Uterus (tissue), 4 donors: ENCODE data around the gene EPB41L1. TPM values are rescaled to one million over a fixed set of nuclear protein-coding genes. Genes with fewer than 3 reads are reported as not detected.

Experiments used
- DNase-seq, 2 donors: peaks; one replicate each; pipeline ENCODE4 v3.0.0-alpha.2; 2019 to 2020
- H3K27ac ChIP-seq, 2 donors: fragments of 200-600 bp; sonication (generic); 1 replicate in 1 of 2; 2 replicates in 1 of 2; pipeline ENCODE4 v1.5.1; 2016 to 2018
- H3K27me3 ChIP-seq, 2 donors: fragments of 200-600 bp; sonication (generic); one replicate each; pipeline ENCODE4 v1.5.1; 2018 to 2019; ENCODE audit warnings: control low read depth in 1 of 2
- H3K36me3 ChIP-seq, 2 donors: fragments of 200-600 bp; sonication (generic); one replicate each; pipeline ENCODE4 v1.5.1; 2019; ENCODE audit warnings: control low read depth in 1 of 2
- H3K4me1 ChIP-seq, 2 donors: fragments of 200-600 bp; sonication (generic); one replicate each; pipeline ENCODE4 v1.5.1; 2018 to 2019; ENCODE audit warnings: control low read depth in 1 of 2
- H3K4me3 ChIP-seq, 2 donors: fragments of 200-600 bp; sonication (generic); 1 replicate in 1 of 2; 2 replicates in 1 of 2; pipeline ENCODE4 v1.5.1; 2018 to 2019; ENCODE audit warnings: mild to moderate bottlenecking in 1 of 2
- H3K9me3 ChIP-seq, 2 donors: fragments of 200-600 bp; sonication (generic); one replicate each; pipeline ENCODE4 v1.5.1; 2019; ENCODE audit warnings: control low read depth in 1 of 2
- POLR2A ChIP-seq, 2 donors: fragments of 450-650 bp; IDR thresholded peaks; one replicate each; pipeline ENCODE4 v1.6.1; 2016; ENCODE audit warnings: antibody characterized with exemption in 2 of 2, mild to moderate bottlenecking in 1 of 2, moderate library complexity in 1 of 2
- intact Hi-C: fragments of 100-400 bp; cut with DNase I; formaldehyde crosslinking; loops from one replicate; pipeline ENCODE4 v1.15.1; 2023; ENCODE audit warnings: low total_unique reads
- total RNA-seq, 4 donors: library from RNA; depleted of rRNA in 3 of 4; stranded (reverse); fragments of >200 nt in 3 of 4; gene quantifications; one replicate each; pipeline versions ENCODE4 v1.1.0 to v1.2.4, GENCODE V29; 2014 to 2023
- TF ChIP-seq, protein P1 (sequence below), 4 experiments: fragments of 200-600 bp in 2 of 4; fragments of 450-650 bp in 2 of 4; sonication (generic) in 2 of 4; IDR thresholded peaks; one replicate each; pipeline ENCODE4 v1.5.1; 2016 to 2019; ENCODE audit warnings: antibody characterized with exemption in 4 of 4, mild to moderate bottlenecking in 2 of 4, moderate library complexity in 1 of 4
- donor health status: DM: yes; HTN: yes; CAD: no.

The EPB41L1 gene
- total RNA-seq, 4 donors from 2014 or later, result 4.9 to 69.2 (median 33.2) TPM

DNA sequence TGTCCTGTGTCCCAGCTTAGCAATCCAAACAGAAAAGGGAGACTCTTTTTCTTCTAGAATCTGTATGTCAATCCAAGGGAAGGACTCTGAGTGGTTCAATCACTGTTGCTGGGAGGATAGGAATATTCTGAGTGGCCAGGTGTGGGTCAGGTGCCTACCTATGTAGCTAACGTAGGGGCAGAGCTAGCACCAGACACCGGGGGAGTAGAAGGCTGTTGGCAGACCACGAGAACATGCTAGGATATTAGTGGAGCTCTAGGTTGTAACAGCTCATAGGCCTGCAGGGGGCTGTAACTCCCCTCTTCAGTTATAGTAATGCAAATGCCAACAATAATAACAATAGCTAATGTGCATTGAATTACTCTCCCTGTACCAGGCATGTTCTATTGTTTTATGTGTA lies 39.8 kb upstream of the EPB41L1 start:
- intact Hi-C loops, result no loop called here
- Histone ChIP-seq H3K27me3 (no peaks in the 10 kb centered on the region), H3K27ac (no peak overlapping the region), H3K36me3 (no peaks in the 10 kb centered on the region), H3K9me3 (no peaks in the 10 kb centered on the region), H3K4me3 (no peak overlapping the region), H3K4me1 (no peaks in the 10 kb centered on the region)
- no peak for DNase-seq
- no peak for TF ChIP-seq POLR2A (IDR thresholded peaks at IDR 0.05)
- TF ChIP-seq, protein P1, sequence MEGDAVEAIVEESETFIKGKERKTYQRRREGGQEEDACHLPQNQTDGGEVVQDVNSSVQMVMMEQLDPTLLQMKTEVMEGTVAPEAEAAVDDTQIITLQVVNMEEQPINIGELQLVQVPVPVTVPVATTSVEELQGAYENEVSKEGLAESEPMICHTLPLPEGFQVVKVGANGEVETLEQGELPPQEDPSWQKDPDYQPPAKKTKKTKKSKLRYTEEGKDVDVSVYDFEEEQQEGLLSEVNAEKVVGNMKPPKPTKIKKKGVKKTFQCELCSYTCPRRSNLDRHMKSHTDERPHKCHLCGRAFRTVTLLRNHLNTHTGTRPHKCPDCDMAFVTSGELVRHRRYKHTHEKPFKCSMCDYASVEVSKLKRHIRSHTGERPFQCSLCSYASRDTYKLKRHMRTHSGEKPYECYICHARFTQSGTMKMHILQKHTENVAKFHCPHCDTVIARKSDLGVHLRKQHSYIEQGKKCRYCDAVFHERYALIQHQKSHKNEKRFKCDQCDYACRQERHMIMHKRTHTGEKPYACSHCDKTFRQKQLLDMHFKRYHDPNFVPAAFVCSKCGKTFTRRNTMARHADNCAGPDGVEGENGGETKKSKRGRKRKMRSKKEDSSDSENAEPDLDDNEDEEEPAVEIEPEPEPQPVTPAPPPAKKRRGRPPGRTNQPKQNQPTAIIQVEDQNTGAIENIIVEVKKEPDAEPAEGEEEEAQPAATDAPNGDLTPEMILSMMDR (IDR thresholded peaks at IDR 0.05), result no peak

DNA sequence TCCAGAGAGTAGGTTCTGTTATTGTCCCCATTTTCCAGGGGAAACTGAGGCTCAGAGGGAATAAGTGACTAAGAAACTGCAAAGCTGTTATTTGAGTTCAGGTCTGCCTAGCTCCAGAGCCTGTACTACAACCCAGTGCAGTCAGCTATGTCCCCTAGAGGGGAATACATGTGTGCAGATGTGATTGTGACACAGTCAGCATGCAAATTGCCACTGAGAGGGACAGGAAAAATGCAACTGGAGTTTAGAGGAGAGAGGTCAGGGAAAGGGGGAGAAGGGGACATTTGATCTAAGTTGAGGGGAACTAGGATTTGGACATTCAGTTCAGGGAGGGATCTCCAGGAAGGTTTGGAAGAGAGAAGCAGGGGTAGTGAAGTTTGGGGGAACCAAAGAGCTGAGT lies 38.6 kb upstream of the EPB41L1 start:
- TF ChIP-seq, protein P1 (IDR thresholded peaks at IDR 0.05), result no peak
- no peak for TF ChIP-seq POLR2A (IDR thresholded peaks at IDR 0.05)
- H3K27ac ChIP-seq, result no peak overlapping the region
- no peaks in the 10 kb centered on the region for H3K4me1 ChIP-seq
- H3K36me3 ChIP-seq, result no peaks in the 10 kb centered on the region
- no peaks in the 10 kb centered on the region for H3K9me3 ChIP-seq
- no peak overlapping the region for H3K4me3 ChIP-seq
- intact Hi-C loops, result no loop called here
- DNase-seq, result no peak
- H3K27me3 ChIP-seq, result no peaks in the 10 kb centered on the region

DNA sequence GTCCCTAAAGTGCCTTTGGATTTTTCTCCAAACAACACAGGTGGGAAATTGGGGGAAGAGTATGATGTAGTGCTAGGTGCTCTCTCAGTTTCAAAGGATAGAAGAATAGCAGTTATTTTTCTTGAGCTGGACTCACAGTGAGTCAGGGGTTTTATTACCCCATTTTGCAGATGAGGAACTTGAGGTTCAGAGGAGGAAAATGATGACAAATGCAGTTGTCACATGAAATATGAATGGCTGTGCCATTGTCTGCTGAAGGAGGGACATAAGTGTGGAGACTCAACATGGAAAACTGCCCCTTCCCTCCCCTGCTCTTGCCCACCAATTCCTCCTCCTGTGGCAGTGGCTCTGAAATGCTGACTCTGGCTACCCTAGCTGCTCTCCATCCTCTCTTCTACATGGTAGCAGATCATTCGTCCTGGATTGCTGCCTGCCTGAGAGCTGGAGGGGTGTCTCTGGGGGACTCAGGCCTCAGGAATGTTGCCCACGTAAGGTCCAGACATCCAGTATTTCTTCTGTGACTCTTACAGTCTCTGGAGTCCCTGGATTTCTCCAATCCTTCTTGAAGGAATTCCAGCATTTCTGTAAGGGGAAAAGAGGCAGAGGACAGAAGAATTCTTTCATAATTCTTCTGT lies 37.6 kb upstream of the EPB41L1 start:
- intact Hi-C loops, result no loop called here

DNA sequence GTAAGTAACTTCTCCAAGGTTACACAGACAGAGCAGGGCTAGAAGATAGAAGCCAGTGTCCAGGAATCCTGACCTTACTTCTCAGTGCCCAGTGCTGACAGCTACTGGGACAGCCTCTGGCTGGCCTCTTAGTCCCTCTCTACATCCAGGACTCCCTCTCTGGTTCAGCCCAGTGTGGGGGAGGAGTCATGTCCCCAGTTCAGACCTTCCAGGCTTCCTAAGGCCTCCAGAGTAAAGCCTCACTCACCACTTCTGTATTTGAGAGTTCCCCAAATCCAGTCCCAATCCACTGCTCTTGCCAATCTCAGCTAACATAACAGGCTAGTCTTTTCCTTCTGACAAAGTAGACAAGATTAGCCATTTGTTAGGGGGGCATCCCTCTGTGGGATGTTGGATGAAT lies 36.9 kb upstream of the EPB41L1 start:
- no peaks in the 10 kb centered on the region for H3K36me3 ChIP-seq
- no peaks in the 10 kb centered on the region for H3K9me3 ChIP-seq
- H3K27me3 ChIP-seq, result no peaks in the 10 kb centered on the region
- no peak overlapping the region for H3K4me3 ChIP-seq
- H3K4me1 ChIP-seq, result no peaks in the 10 kb centered on the region
- TF ChIP-seq, protein P1 (IDR thresholded peaks at IDR 0.05), result no peak
- no peak for TF ChIP-seq POLR2A (IDR thresholded peaks at IDR 0.05)
- H3K27ac ChIP-seq, result no peak overlapping the region
- intact Hi-C loops, result no loop called here
- no peak for DNase-seq

More for the DNA sequence above, 37.6 kb upstream of the EPB41L1 start:
- Histone ChIP-seq H3K9me3 (no peaks in the 10 kb centered on the region), H3K4me3 (no peak overlapping the region), H3K36me3 (no peaks in the 10 kb centered on the region), H3K27ac (no peak overlapping the region), H3K4me1 (no peaks in the 10 kb centered on the region), H3K27me3 (no peaks in the 10 kb centered on the region)
- DNase-seq, result no peak
- no peak for TF ChIP-seq POLR2A (IDR thresholded peaks at IDR 0.05)
- TF ChIP-seq, protein P1 (IDR thresholded peaks at IDR 0.05), result no peak

DNA sequence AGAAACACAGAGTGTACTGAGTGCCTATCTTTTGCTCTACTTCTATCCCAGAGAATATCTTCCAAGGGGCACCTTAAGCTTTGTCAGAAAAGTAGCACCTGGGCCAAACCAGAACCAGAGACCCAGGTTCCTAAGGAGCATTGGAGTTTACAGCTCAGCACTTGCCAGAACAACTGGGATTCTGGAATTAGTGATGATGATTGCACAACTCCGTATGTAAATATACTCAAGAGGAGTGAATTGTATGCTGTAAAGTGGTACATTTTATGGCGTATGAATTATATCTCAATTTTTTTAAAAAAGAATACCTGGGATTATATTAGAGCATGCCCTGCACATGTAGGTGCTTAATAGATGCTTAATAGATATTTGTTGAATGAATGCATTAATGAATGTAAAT lies 36.2 kb upstream of the EPB41L1 start:
- Histone ChIP-seq H3K9me3 (no peaks in the 10 kb centered on the region), H3K4me1 (no peaks in the 10 kb centered on the region), H3K36me3 (no peaks in the 10 kb centered on the region), H3K27me3 (no peaks in the 10 kb centered on the region), H3K4me3 (no peak overlapping the region), H3K27ac (no peak overlapping the region)
- intact Hi-C loops, result no loop called here
- DNase-seq, result no peak
- TF ChIP-seq, protein P1 (IDR thresholded peaks at IDR 0.05), result no peak
